Endothelial cell of umbilical vein (primary cell): ENCODE results near the gene SLC6A9. TPM values are rescaled to one million over a fixed set of nuclear protein-coding genes. Genes with fewer than 3 reads are reported as not detected.

ENCODE experiments used
- BruUV-seq: library from RNA; stranded (reverse); fragments of 400-500 nt; replicated peaks from 2 replicates; lab custom pipeline; 2021; lab: Mats Ljungman, UMichigan
- CTCF ChIA-PET: fragments of 300-600, 350-600 bp; sonication (Branson Sonifier 250); formaldehyde crosslinking; loops from one replicate; lab custom pipeline; 2021; ENCODE audit warnings: antibody characterized with exemption, inconsistent platforms; lab: Charles Lee
- POLR2A ChIA-PET: fragments of 300-600, 350-600 bp; sonication (Branson Sonifier 250); formaldehyde crosslinking; loops from one replicate; lab custom pipeline; 2021; ENCODE audit warnings: antibody characterized with exemption, inconsistent platforms; lab: Charles Lee
- DNase-seq: peaks from one replicate; pipeline ENCODE4 v3.0.0-alpha.2; 2011; ENCODE audit warnings: low read depth, low spot score
- FAIRE-seq: peaks from 2 replicates; lab custom pipeline; 2011; peaks lifted over from hg19 to GRCh38; lab: Jason Lieb, UNC
- H2AFZ ChIP-seq: 2 replicates; pipeline ENCODE4 v1.6.0; 2012; ENCODE audit warnings: low read depth, low read length, control low read depth, inconsistent platforms
- H3K27ac ChIP-seq: 2 replicates; pipeline ENCODE4 v1.5.1; 2011; ENCODE audit warnings: low read depth, mild to moderate bottlenecking, control low read depth, low read length, moderate library complexity; ENCODE audit not compliant: insufficient read depth
- H3K27me3 ChIP-seq, 2 experiments: 2 replicates each; pipeline versions ENCODE4 v1.6.0 to v1.6.1; 2011; ENCODE audit warnings: low read length in 2 of 2, mixed read lengths in 1 of 2; ENCODE audit not compliant: control insufficient read depth in 2 of 2, insufficient read depth in 2 of 2
- H3K36me3 ChIP-seq, 2 experiments: 2 replicates in 1 of 2; 3 replicates in 1 of 2; pipeline ENCODE4 v1.5.1; 2011; ENCODE audit warnings: low read length in 2 of 2, mild to moderate bottlenecking in 1 of 2, moderate library complexity in 1 of 2; ENCODE audit not compliant: control insufficient read depth in 2 of 2, insufficient read depth in 2 of 2; ENCODE audit errors: extremely low read depth in 1 of 2
- H3K4me1 ChIP-seq: 3 replicates; pipeline ENCODE4 v1.5.1; 2011; ENCODE audit warnings: mild to moderate bottlenecking, low read length; ENCODE audit not compliant: control insufficient read depth, insufficient read depth; ENCODE audit errors: extremely low read depth
- H3K4me2 ChIP-seq: 2 replicates; pipeline ENCODE4 v1.6.1; 2011; ENCODE audit warnings: low read length, control low read depth, mixed read lengths; ENCODE audit not compliant: insufficient read depth
- H3K4me3 ChIP-seq, 3 experiments: fragments of 200-600 bp in 1 of 3; sonication (generic), shearing (Covaris generic) in 1 of 3; replicated peaks in 1 of 3; 2 replicates each; pipeline ENCODE4 v1.5.1; 2011 to 2016; ENCODE audit warnings: control low read depth in 3 of 3, low read length in 3 of 3, mild to moderate bottlenecking in 2 of 3, inconsistent platforms in 1 of 3, low read depth in 1 of 3, moderate library complexity in 1 of 3; ENCODE audit not compliant: insufficient read depth in 1 of 3
- H3K79me2 ChIP-seq: 2 replicates; pipeline ENCODE4 v1.6.0; 2012; ENCODE audit warnings: low read length, inconsistent platforms; ENCODE audit not compliant: control insufficient read depth, insufficient read depth
- H3K9ac ChIP-seq: replicated peaks from 2 replicates; pipeline ENCODE3; 2011; ENCODE audit warnings: low read length, control low read depth; ENCODE audit not compliant: insufficient read depth; ENCODE audit errors: extremely low read depth
- H3K9me1 ChIP-seq: replicated peaks from 3 replicates; pipeline ENCODE4 v1.6.0; 2011; ENCODE audit warnings: mild to moderate bottlenecking, low read length; ENCODE audit not compliant: control insufficient read depth, insufficient read depth; ENCODE audit errors: extremely low read depth
- H3K9me3 ChIP-seq: replicated peaks from 2 replicates; pipeline ENCODE4 v1.5.1; 2012; ENCODE audit warnings: low read length, inconsistent platforms; ENCODE audit not compliant: control insufficient read depth, insufficient read depth
- H4K20me1 ChIP-seq: replicated peaks from 2 replicates; pipeline ENCODE3; 2011; ENCODE audit warnings: mild to moderate bottlenecking, low read length; ENCODE audit not compliant: control insufficient read depth, insufficient read depth; ENCODE audit errors: extremely low read depth
- CTCF ChIP-seq, 2 donors: IDR thresholded peaks; 1 replicate in 1 of 2; 2 replicates in 1 of 2; pipeline ENCODE4 v1.5.1; 2011; ENCODE audit warnings: low read length in 2 of 2, mild to moderate bottlenecking in 2 of 2, moderate library complexity in 2 of 2, control low read depth in 1 of 2, inconsistent platforms in 1 of 2, low read depth in 1 of 2; ENCODE audit not compliant: insufficient read depth in 1 of 2; ENCODE audit errors: extremely low read depth in 1 of 2
- EZH2 ChIP-seq: IDR thresholded peaks from 2 replicates; pipeline ENCODE4 v1.6.1; 2012; ENCODE audit warnings: borderline replicate concordance, low read depth, mild to moderate bottlenecking, moderate library complexity, low read length, inconsistent platforms; ENCODE audit not compliant: severe bottlenecking
- FOS ChIP-seq: IDR thresholded peaks from 2 replicates; pipeline ENCODE4 v1.6.1; 2011; ENCODE audit warnings: mild to moderate bottlenecking, low read length, moderate library complexity, borderline replicate concordance; ENCODE audit not compliant: insufficient read depth
- GATA2 ChIP-seq: IDR thresholded peaks from 2 replicates; pipeline ENCODE4 v1.7.0; 2011; ENCODE audit warnings: low read depth, mild to moderate bottlenecking, moderate library complexity, mixed read lengths, low read length; ENCODE audit not compliant: insufficient read length, insufficient read depth
- JUN ChIP-seq: IDR thresholded peaks from 2 replicates; pipeline ENCODE4 v1.6.1; 2011; ENCODE audit warnings: borderline replicate concordance, low read depth; ENCODE audit not compliant: insufficient read length, insufficient read depth
- MYC ChIP-seq: IDR thresholded peaks from one replicate; pipeline ENCODE4 v1.6.1; 2011; ENCODE audit warnings: mild to moderate bottlenecking, low read depth, low read length
- POLR2A ChIP-seq: IDR thresholded peaks from 2 replicates; pipeline ENCODE4 v1.6.1; 2012; ENCODE audit warnings: low read depth, mild to moderate bottlenecking, control low read depth, low read length
- POLR2AphosphoS5 ChIP-seq: IDR thresholded peaks from 2 replicates; pipeline ENCODE4 v1.6.1; 2012; ENCODE audit warnings: low read depth, mild to moderate bottlenecking, control low read depth, low read length, moderate library complexity; ENCODE audit not compliant: insufficient read depth
- dilution Hi-C: fragments of 300-500 bp; cut with MboI; formaldehyde crosslinking; loops from one replicate; pipeline ENCODE4 v1.15.0; 2019; ENCODE audit warnings: low sequenced_read_pairs; ENCODE audit not compliant: extremely low pct_ligation_motif_present
- intact Hi-C: fragments of 100-400 bp; cut with micrococcal nuclease; formaldehyde crosslinking; loops from one replicate; pipeline ENCODE4 v1.10.0; 2022
- polyA plus RNA-seq, 4 experiments: library from polyadenylated mRNA; depleted of rRNA in 3 of 4; stranded (reverse) in 3 of 4; unstranded in 1 of 4; fragments of >200 nt; gene quantifications; 2 replicates each; pipeline versions ENCODE4 v1.2.1 to v1.2.3, GENCODE V29; 2011 to 2012; ENCODE audit warnings: missing spikeins in 1 of 4
- total RNA-seq: library from RNA; stranded (reverse); gene quantifications from 2 replicates; pipeline ENCODE4 v1.2.3, GENCODE V29; 2021
- TF ChIP-seq, protein P1 (sequence below): IDR thresholded peaks from 2 replicates; pipeline ENCODE4 v1.6.1; 2011; ENCODE audit not compliant: insufficient read depth, insufficient read length

Gene SLC6A9
- total and polyA plus RNA-seq, 2 donors (not counting 3 experiments of a cell fraction or from before 2014, with no cell fraction given) = 0.80 to 1.5 TPM

- Histone ChIP-seq H3K27me3 (peaks cover 5% of the 10 kb centered on the region in 2 experiments), H3K4me3 (no peak overlapping the region), H3K9ac (no peak overlapping the region), H3K27ac (no peak overlapping the region), H3K36me3 (no peaks in the 10 kb centered on the region), H2AFZ (no peak overlapping the region), H3K4me1 (no peaks in the 10 kb centered on the region), H4K20me1 (no peaks in the 10 kb centered on the region), H3K79me2 (no peaks in the 10 kb centered on the region), H3K9me3 (no peaks in the 10 kb centered on the region), H3K9me1 (no peaks in the 10 kb centered on the region), H3K4me2 (no peak overlapping the region)
- intact Hi-C loops (no loop called here), dilution Hi-C loops (no loop called here)
- ChIA-PET POLR2A (no interaction called here), CTCF (interaction anchor here (0.6 to 5.5 kb wide), 4 partner anchors 35 to 278 kb away, joined by 3 to 40 read pairs (median 6); no protein-coding TSS in a partner anchor)
- no TSS peak for BruUV-seq
- no peak for FAIRE-seq
- TF ChIP-seq POLR2A (no peak), CTCF (IDR thresholded peaks at IDR 0.05; ENCODE audit: extremely low read depth in 1 of 2, insufficient read depth in 1 of 2, low read depth in 1 of 2, low read length in 2 of 2) (no peak), EZH2 (no peak), GATA2 (no peak), FOS (no peak), MYC (no peak), JUN (no peak), POLR2AphosphoS5 (no peak)
- TF ChIP-seq, protein P1, sequence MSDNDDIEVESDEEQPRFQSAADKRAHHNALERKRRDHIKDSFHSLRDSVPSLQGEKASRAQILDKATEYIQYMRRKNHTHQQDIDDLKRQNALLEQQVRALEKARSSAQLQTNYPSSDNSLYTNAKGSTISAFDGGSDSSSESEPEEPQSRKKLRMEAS = no peak
- DNase-seq = no peak
Observed at GRCh38 chr1:44040846-44041245, 9.6 kb upstream of the SLC6A9 start.
